Astrocyte (in vitro differentiated cells and primary cell): ENCODE measurements around the gene COL5A1. TPM values are rescaled to one million over a fixed set of nuclear protein-coding genes. Genes with fewer than 3 reads are reported as not detected.
A peak's percentile ranks its signal among the peaks of the same experiment; 100 is the strongest.

ENCODE experiments used
- DNase-seq: peaks from one replicate; pipeline ENCODE4 v3.0.0-alpha.2; 2010; ENCODE audit warnings: low read depth
- FAIRE-seq: peaks from 2 replicates; lab custom pipeline; 2011; peaks lifted over from hg19 to GRCh38; lab: Jason Lieb, UNC
- H2AFZ ChIP-seq: 2 replicates; pipeline ENCODE4 v1.6.0; 2012; ENCODE audit warnings: low read depth, low read length, inconsistent platforms
- H3K27ac ChIP-seq: 2 replicates; pipeline ENCODE4 v1.5.1; 2011; ENCODE audit warnings: low read depth, low read length, inconsistent platforms
- H3K27me3 ChIP-seq: 2 replicates; pipeline ENCODE4 v1.6.0; 2011; ENCODE audit warnings: low read length, inconsistent platforms; ENCODE audit not compliant: insufficient read depth
- H3K36me3 ChIP-seq: 2 replicates; pipeline ENCODE4 v1.5.1; 2011; ENCODE audit warnings: low read length, inconsistent platforms; ENCODE audit not compliant: insufficient read depth
- H3K4me1 ChIP-seq: 2 replicates; pipeline ENCODE4 v1.5.1; 2011; ENCODE audit warnings: low read length, inconsistent platforms; ENCODE audit not compliant: insufficient read depth
- H3K4me2 ChIP-seq: 2 replicates; pipeline ENCODE4 v1.6.0; 2012; ENCODE audit warnings: low read length, inconsistent platforms
- H3K4me3 ChIP-seq: 2 replicates; pipeline ENCODE4 v1.5.1; 2011; ENCODE audit warnings: low read depth, mild to moderate bottlenecking, low read length, inconsistent platforms; ENCODE audit not compliant: insufficient read depth
- H3K79me2 ChIP-seq: 2 replicates; pipeline ENCODE4 v1.6.0; 2012; ENCODE audit warnings: mild to moderate bottlenecking, low read length, inconsistent platforms; ENCODE audit not compliant: insufficient read depth
- H3K9ac ChIP-seq: 2 replicates; pipeline ENCODE4 v1.6.0; 2012; ENCODE audit warnings: mild to moderate bottlenecking, low read length, inconsistent platforms
- H3K9me3 ChIP-seq: 2 replicates; pipeline ENCODE4 v1.5.1; 2012; ENCODE audit warnings: low read depth, mild to moderate bottlenecking, low read length, inconsistent platforms; ENCODE audit not compliant: insufficient read depth
- H4K20me1 ChIP-seq: 2 replicates; pipeline ENCODE4 v1.6.0; 2012; ENCODE audit warnings: low read length, inconsistent platforms; ENCODE audit not compliant: insufficient read depth
- H3K27ac Mint-ChIP-seq: one replicate; pipeline ENCODE4 v1.8.0; 2021; ENCODE audit warnings: mild to moderate bottlenecking, mixed read lengths; ENCODE audit not compliant: unreplicated experiment
- H3K27me3 Mint-ChIP-seq: one replicate; pipeline ENCODE4 v1.8.0; 2021; ENCODE audit warnings: low read depth, mixed read lengths; ENCODE audit not compliant: unreplicated experiment
- H3K36me3 Mint-ChIP-seq: one replicate; pipeline ENCODE4 v1.8.0; 2021; ENCODE audit warnings: low read depth, mixed read lengths; ENCODE audit not compliant: unreplicated experiment
- H3K4me1 Mint-ChIP-seq: one replicate; pipeline ENCODE4 v1.8.0; 2021; ENCODE audit warnings: low read depth, mixed read lengths; ENCODE audit not compliant: unreplicated experiment
- H3K4me3 Mint-ChIP-seq: one replicate; pipeline ENCODE4 v1.8.0; 2021; ENCODE audit warnings: mild to moderate bottlenecking, moderate library complexity, mixed read lengths; ENCODE audit not compliant: unreplicated experiment
- H3K9me3 Mint-ChIP-seq: one replicate; pipeline ENCODE4 v1.8.0; 2021; ENCODE audit warnings: mild to moderate bottlenecking, mixed read lengths; ENCODE audit not compliant: unreplicated experiment
- CTCF ChIP-seq: IDR thresholded peaks from 2 replicates; pipeline ENCODE4 v1.5.1; 2011; ENCODE audit warnings: low read depth, mild to moderate bottlenecking, inconsistent platforms, low read length, moderate library complexity; ENCODE audit not compliant: insufficient read depth
- EZH2 ChIP-seq: IDR thresholded peaks from 2 replicates; pipeline ENCODE4 v1.6.1; 2012; ENCODE audit warnings: mild to moderate bottlenecking, low read length, inconsistent platforms; ENCODE audit not compliant: insufficient read depth
- total RNA-seq: library from RNA; stranded (reverse); gene quantifications from 2 replicates; pipeline ENCODE4 v1.2.1, GENCODE V29; 2021

Gene COL5A1
- total RNA-seq, 1 donor from 2014 or later: 1,055 TPM

DNA sequence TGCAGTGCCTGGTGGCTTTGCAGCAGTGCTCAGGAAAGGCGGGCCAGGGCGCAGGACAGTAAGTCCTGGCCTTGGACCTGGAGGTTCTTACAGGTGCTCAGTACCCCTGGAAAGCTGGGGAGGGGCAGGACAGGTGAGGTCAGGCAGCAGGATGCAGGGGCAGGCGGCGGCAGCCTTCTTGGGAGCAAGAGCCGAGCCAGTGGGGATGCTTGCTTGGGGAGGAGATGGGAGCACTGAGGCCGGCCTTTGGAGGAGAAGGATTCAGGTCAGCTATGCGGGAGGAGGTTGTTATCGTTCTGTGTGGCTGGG lies 98.0 kb downstream of the COL5A1 start:
- H3K4me3 Mint-ChIP-seq: no peak overlapping the region
- no peaks in the 10 kb centered on the region for H3K27me3 Mint-ChIP-seq
- H3K4me3 ChIP-seq: no peak overlapping the region
- peaks cover 58% of the 10 kb centered on the region for H3K36me3 ChIP-seq
- H3K27me3 ChIP-seq: no peaks in the 10 kb centered on the region
- H3K4me2 ChIP-seq: no peak overlapping the region
- FAIRE-seq (no peak), DNase-seq (no peak)
- no peak overlapping the region for H3K27ac ChIP-seq
- H3K9me3 ChIP-seq: peaks cover 3% of the 10 kb centered on the region
- peaks cover 47% of the 10 kb centered on the region for H3K79me2 ChIP-seq
- H3K4me1 ChIP-seq: no peaks in the 10 kb centered on the region
- H3K36me3 Mint-ChIP-seq: peaks cover 25% of the 10 kb centered on the region
- TF ChIP-seq EZH2 (no peak), CTCF (no peak)
- no peak overlapping the region for H3K9ac ChIP-seq
- H3K4me1 Mint-ChIP-seq: peaks cover 29% of the 10 kb centered on the region
- peaks cover 2% of the 10 kb centered on the region for H3K9me3 Mint-ChIP-seq
- H4K20me1 ChIP-seq: peaks cover 100% of the 10 kb centered on the region
- no peak overlapping the region for H2AFZ ChIP-seq
- peak overlapping the region; percentile 83 for H3K27ac Mint-ChIP-seq

DNA sequence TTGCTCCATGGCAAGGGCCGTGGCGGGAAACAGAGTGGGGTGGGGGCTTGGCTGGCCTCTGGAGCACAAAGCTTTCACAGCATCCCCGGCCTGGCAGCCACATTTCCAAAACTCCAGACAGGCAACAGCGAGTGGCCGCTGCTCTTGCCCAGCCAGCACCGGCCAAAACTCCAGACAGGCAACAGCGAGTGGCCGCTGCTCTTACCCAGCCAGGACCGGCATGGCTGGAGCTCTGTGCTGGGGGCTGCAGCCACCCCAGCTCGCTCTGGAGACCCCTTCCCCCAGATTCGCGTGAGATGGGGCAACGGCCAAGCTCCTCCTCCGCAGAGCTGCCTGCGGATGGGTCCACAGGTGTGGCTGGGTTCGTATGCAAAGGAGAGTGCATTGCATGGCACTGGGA lies 98.5 kb downstream of the COL5A1 start:
- Histone ChIP-seq H3K4me3 (no peak overlapping the region), H3K36me3 (peaks cover 62% of the 10 kb centered on the region), H3K4me2 (no peak overlapping the region), H3K4me1 (no peaks in the 10 kb centered on the region), H3K9me3 (peaks cover 5% of the 10 kb centered on the region), H3K27ac (no peak overlapping the region), H2AFZ (no peak overlapping the region), H3K9ac (no peak overlapping the region), H4K20me1 (peaks cover 100% of the 10 kb centered on the region), H3K79me2 (peaks cover 47% of the 10 kb centered on the region), H3K27me3 (no peaks in the 10 kb centered on the region)
- TF ChIP-seq EZH2: no peak
- no peak for FAIRE-seq
- Mint-ChIP-seq H3K9me3 (peaks cover 2% of the 10 kb centered on the region), H3K27me3 (no peaks in the 10 kb centered on the region), H3K4me3 (no peak overlapping the region), H3K4me1 (peaks cover 25% of the 10 kb centered on the region), H3K27ac (peak overlapping the region; percentile 83), H3K36me3 (peaks cover 23% of the 10 kb centered on the region)
- no peak for DNase-seq

- H3K4me3 Mint-ChIP-seq: no peak overlapping the region
- TF ChIP-seq EZH2: no peak
- TF ChIP-seq CTCF: no peak
These were observed 100.2 kb downstream of the COL5A1 start for GRCh38 chr9:134741846-134742245.

More at GRCh38 chr9:134741846-134742245, 100.2 kb downstream of the COL5A1 start:
- Mint-ChIP-seq H3K4me1 (peaks cover 15% of the 10 kb centered on the region), H3K9me3 (peaks cover 2% of the 10 kb centered on the region), H3K36me3 (peaks cover 23% of the 10 kb centered on the region), H3K27ac (peak overlapping the region; percentile 78), H3K27me3 (no peaks in the 10 kb centered on the region)
- H2AFZ ChIP-seq: no peak overlapping the region
- no peak for DNase-seq
- H3K36me3 ChIP-seq: peaks cover 69% of the 10 kb centered on the region
- peaks cover 38% of the 10 kb centered on the region for H3K79me2 ChIP-seq
- no peak for FAIRE-seq
- no peak overlapping the region for H3K9ac ChIP-seq
- peaks cover 5% of the 10 kb centered on the region for H3K9me3 ChIP-seq
- H3K27me3 ChIP-seq: no peaks in the 10 kb centered on the region
- no peak overlapping the region for H3K4me2 ChIP-seq
- no peak overlapping the region for H3K4me3 ChIP-seq
- H3K27ac ChIP-seq: no peak overlapping the region
- no peaks in the 10 kb centered on the region for H3K4me1 ChIP-seq
- peaks cover 100% of the 10 kb centered on the region for H4K20me1 ChIP-seq
